HG03432 (cell line): ENCODE results near the gene PRR33.

Experiments used
- ATAC-seq: cut with Tn5 transposase; IDR thresholded peaks from one replicate; pipeline ENCODE4 v1.9.1; 2021; ENCODE audit warnings: mild to moderate bottlenecking, moderate library complexity; ENCODE audit not compliant: unreplicated experiment

The PRR33 gene

DNA sequence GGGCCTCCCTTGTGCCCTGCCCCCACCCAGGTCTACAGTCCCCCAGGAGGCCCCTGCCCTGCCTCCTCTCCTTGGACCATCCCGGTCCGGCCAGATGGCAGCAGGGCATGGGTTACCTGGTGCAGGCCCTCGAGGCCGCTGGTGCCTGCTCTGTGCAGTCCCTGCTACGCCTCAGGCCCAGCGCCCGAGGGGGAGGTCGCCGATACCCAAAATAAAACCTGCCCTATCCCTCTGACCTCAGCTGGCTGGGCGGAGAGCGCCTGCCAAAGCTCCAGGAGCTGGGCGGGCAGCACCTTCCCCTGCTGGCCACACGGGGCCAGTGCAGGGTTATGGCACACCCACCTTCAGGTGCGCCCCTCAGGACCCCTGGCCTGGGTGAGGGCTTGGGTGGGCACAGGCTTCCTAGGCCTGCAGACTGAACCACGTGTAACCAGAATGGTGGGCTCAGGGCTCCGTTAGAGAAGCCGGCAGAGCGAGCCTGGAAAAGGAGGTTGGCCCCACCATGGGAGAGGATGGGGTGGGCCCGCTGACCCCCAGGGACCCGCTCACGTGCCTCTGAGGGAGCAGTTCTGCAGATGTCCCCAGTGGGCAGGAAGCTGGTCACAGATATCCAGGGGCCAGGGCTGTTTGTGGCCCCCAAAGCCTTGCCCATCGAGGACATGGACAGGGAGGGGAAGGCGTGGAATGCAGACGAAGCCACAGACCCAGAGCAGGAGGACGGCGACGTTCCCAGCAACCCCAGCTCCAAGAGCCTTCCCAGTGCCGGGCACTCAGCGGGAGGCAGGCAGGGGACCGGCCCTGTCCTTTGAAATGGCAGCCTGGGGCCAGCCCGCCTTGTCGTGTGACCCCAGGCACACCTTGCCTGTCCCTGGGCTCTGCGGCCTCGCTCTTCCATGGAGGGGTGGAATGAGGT, 26.1 kb upstream of the PRR33 start:
- no peak for ATAC-seq

- no peak for ATAC-seq
These were observed 25.4 kb upstream of the PRR33 start for GRCh38 chr11:1916986-1917522.

DNA sequence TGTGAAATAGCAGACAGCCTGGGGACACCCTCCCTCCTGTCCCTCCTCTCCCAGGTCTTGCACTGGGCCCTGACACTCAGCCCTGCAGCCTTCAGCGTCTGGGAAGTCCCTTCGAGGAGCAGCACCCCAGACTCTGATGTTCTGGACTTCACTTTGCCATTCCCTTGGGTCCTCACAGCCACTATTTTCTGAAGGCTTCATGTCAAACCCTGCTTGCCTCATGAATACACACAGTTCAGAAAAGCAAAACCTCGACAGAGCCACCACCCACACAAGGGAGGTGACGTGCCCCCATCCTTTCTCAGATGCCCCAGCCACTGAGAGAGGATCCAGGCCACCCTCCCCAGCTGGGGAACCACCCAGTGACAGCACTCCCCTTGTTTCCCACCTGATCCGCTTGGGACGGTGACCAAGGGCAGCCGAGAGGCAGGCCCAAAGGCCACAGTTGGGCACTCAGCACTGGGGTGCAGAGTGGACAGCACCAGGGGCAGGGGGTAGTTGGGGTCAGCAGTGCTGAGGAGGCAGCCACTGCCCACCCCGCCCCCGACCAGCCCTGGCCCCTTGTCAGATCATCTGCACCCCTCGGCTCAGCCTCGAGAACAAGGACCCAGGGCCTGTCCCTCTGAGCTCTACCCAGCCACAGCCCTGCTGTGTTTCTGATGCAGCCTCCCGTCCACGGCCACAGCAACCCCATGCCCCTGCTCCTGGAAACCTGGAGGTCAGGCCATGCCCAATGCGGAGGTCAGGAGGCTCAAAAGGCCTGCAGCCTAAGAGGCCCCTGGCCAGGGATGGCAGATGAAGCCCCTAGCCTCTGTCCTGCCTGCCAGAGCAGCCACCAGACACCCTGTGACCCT, 24.7 kb upstream of the PRR33 start:
- ATAC-seq, result peak; percentile 57

GRCh38 chr11:1915795-1916131, 24.1 kb upstream of the PRR33 start:
- ATAC-seq, result no peak

GRCh38 chr11:1913271-1914060, 21.8 kb upstream of the PRR33 start:
- no peak for ATAC-seq

GRCh38 chr11:1912289-1912878, 20.7 kb upstream of the PRR33 start:
- no peak for ATAC-seq

DNA sequence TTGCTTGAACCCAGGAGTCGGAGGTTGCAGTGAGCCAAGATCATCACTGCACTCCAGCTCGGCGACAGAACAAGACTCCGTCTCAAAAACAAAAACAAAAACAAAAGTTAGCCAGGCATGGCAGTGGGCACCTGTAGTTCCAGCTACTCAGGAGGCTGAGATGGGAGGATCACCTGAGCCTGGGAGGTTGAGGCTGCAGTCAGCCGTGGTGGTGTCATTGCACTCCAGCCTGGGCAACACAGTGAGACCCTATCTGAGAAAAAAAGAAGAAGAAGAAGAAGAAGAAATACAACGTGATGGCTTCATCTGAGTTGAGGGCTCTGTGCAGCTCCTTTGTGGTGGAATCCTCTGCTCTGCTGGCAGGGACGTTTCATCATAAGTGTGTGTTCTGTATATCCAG, 17.8 kb upstream of the PRR33 start:
- ATAC-seq, result no peak

- no peak for ATAC-seq
These were observed 16.9 kb upstream of the PRR33 start for GRCh38 chr11:1908618-1909017.

DNA sequence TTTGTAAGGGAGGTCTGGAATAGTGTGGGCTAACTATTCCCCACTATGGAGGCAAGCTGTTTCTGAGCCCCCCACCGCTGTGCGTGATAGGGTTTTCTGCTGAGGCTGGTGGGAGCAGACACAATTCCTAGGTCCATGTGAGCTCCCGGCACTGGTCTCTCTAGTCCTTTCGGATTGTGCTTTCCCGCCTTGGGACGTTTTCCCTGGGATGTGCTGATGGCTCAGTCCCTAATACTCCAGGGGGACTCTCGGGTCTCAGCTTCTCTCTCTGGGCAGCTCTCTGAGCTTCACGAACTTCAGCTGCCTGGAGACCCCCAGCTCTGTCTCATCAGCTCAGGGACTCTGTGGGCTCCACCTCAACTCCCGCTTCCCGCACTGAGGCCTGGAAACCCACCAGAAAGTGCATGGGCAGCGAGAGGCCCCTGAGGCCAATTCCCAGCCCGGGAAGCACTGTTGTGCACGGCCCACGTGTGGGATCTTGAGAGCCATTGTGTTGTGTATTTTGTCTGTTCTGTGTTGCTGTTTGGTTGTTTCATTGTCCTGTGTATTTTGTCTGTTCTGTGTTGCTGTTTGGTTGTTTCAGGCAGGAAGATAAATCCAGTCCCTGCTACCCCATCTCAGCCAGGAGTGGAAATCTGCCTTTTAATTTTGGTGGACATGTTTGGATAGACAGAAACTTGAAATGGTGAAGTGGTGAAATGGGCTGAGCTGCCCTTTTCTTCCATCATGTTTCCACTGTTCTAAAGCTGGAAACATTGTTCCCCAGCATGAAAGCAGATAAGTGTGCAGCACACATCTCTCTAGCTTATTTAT, 15.1 kb upstream of the PRR33 start:
- ATAC-seq, result no peak

- ATAC-seq, result no peak
These were observed 14.5 kb upstream of the PRR33 start for GRCh38 chr11:1906181-1906580.

DNA sequence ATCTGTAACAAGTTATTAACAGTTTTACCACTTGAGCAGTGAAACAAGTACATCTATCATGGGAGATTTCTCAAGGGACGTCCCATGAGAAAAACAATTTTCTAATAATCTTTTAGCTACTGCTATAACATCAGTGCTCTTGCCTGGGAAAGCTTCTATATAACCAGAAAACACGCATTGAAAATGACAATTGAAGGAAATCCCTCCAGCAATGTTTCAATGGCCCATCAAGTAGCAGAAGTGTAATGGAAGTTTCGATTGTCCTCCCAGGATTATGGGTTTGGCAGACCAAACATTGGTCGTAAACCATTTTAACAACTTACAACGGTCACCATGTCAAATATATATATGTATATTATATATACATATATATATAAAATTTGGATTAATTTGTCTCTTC, 8.0 kb upstream of the PRR33 start:
- ATAC-seq, result no peak

DNA sequence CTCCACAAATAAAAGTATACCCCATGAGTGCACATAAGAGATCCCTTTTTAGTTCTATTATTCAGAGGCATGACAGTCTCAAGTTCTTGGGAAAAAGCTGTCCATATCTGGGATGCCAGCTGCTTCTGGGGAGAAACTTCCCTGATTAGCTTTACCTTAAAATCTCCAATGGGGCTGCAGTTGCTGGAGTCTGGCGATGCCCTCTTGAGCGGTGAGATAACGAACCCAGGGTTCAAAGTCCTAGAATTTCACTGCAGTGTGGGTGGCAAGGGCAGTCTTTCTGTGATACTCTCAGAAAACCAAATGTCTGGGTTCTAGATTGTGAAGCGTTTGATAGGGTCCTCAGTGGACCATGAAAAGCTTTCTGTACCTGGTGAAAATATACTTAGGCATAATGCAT, 7.4 kb upstream of the PRR33 start:
- no peak for ATAC-seq

DNA sequence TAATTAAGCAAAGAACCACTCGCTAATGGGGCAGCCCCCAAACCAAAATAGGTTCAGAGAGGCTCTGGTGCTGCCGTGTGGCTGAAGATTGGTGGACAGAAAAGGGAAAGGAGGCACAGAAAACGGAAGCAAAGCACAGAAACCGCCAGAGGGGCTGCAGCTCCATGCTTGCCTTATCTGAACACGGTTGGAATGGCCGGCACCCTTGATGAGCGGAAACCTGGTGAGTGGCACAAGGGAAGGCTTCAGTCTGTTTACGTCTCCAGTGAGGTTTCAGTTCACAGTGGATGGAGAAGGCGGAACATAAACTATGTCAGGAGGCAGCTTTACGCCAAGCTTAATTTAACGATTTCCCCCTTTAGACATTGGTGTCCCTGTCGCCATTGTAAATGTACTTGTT, 5.2 kb upstream of the PRR33 start:
- ATAC-seq, result no peak

GRCh38 chr11:1896468-1896867, 4.8 kb upstream of the PRR33 start:
- no peak for ATAC-seq

- ATAC-seq, result no peak
These were observed 3.1 kb upstream of the PRR33 start for GRCh38 chr11:1894759-1895158.

DNA sequence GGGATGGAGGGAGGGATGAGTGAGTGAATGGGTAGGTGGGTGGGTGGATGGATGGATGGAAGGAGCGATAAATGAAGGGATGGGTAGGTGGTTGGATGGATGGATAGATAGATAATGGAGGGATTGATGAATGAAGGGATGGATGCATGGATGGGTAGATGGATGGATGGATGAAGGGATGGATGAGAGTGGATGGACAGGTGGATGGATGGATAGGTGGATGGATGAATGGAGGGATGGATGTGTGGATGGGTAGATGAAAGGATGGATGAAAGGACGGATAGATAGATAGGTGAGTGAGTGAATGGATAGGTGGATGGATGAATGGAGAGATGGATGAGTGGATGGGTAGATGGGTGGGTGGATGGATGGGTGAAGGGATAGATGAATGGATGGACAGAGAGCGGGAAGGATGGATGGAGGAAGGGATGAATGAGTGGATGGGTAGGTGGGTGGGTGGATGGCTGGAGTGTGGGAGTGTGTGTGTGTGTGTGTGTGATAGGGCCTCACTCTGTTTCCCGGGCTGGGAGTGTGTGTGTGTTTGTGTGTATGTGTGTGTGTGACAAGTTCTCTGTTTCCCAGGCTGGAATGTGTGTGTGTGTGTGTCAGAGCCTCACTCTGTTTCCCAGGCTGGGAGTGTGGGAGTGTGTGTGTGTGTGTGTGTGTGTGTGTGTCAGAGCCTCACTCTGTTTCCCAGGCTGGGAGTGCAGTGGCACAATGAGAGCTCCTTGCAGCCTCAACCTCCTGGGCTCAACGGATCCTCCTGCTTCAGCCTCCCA, 2.1 kb upstream of the PRR33 start:
- no peak for ATAC-seq

- no peak for ATAC-seq
These were observed 863 bp upstream of the PRR33 start for GRCh38 chr11:1892558-1892957.

DNA sequence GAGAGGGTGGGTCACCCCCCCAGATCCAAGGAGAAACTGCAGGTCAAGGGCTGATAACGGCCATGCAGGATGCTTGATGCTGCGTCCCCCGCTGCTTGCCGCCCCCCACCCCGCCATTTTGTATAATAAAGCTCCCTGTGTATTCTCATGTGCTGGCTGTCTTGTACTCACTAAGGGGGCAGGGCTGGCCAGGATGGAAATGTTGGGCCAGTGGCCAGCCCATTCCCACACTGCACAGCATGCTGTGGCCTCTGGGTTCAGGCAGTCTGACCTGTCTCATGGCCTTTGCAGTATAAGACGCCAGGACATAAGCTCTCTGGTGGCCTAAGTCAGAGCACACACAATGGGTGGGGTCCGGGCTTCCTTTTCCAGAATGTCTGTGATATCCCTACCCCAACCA, 421 bp upstream of the PRR33 start:
- no peak for ATAC-seq
